Measurements from ENCODE around the gene SLCO4A1.

The SLCO4A1 gene

DNA sequence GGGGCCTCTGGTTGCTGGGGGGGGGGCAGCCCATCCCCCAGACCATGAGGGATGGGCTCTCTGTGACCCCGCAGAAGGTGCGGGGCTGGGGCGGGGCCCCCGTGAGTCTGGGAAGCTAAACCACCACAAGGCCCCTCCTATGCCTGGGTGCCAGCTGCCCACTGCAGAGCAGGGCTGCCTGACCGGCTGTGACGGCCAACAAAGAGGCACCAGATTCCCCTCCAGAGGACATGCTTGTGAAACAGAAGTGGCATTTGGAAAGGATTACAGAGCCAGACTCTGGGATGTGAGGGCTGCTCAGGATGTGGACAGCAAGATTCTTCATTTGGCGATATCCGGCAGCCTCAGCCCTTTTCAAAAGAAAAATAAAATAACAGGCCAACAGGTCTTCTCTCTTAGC is 49.9 kb downstream of the SLCO4A1 start:
- no peaks in the 10 kb centered on the region for H3K9me2 ChIP-seq (replicated peaks; ENCODE audit: control insufficient read depth, low read length)
- no peaks in the 10 kb centered on the region for H3K9me3 ChIP-seq (ENCODE audit: control insufficient read depth, insufficient read depth, low read length)
- H3K4me3 ChIP-seq (ENCODE audit: low read length): no peak overlapping the region
- H3K27ac ChIP-seq (ENCODE audit: low read depth, low read length): no peak overlapping the region
- H3K4me1 ChIP-seq (ENCODE audit: control insufficient read depth, low read length): no peaks in the 10 kb centered on the region
- no peaks in the 10 kb centered on the region for H4K20me1 ChIP-seq (ENCODE audit: control insufficient read depth, insufficient read depth, low read depth, low read length)
- no peaks in the 10 kb centered on the region for H3F3A ChIP-seq (ENCODE audit: control insufficient read depth, insufficient read depth)
- no peaks in the 10 kb centered on the region for H3K36me3 ChIP-seq (ENCODE audit: control insufficient read depth, low read length)
- H3K79me2 ChIP-seq (ENCODE audit: control insufficient read depth, low read length): no peaks in the 10 kb centered on the region
- H3K27me3 ChIP-seq (ENCODE audit: control insufficient read depth, low read length): no peaks in the 10 kb centered on the region
- TF ChIP-seq EZH2phosphoT487 (IDR thresholded peaks at IDR 0.05; ENCODE audit: borderline replicate concordance, low read length) (no peak), CTCF (IDR thresholded peaks at IDR 0.05; ENCODE audit: low read depth, low read length, poor library complexity, severe bottlenecking) (no peak)
- no peak overlapping the region for H3K4me2 ChIP-seq (ENCODE audit: low read length)

GRCh38 chr20:62692801-62693523 is 50.7 kb downstream of the SLCO4A1 start:
- Histone ChIP-seq H3K79me2 (ENCODE audit: control insufficient read depth, low read length) (no peaks in the 10 kb centered on the region), H4K20me1 (ENCODE audit: control insufficient read depth, insufficient read depth, low read depth, low read length) (no peaks in the 10 kb centered on the region), H3F3A (ENCODE audit: control insufficient read depth, insufficient read depth) (no peaks in the 10 kb centered on the region), H3K36me3 (ENCODE audit: control insufficient read depth, low read length) (no peaks in the 10 kb centered on the region), H3K27ac (ENCODE audit: low read depth, low read length) (no peak overlapping the region), H3K4me3 (ENCODE audit: low read length) (no peak overlapping the region), H3K27me3 (ENCODE audit: control insufficient read depth, low read length) (no peaks in the 10 kb centered on the region), H3K4me1 (ENCODE audit: control insufficient read depth, low read length) (no peaks in the 10 kb centered on the region), H3K9me2 (replicated peaks; ENCODE audit: control insufficient read depth, low read length) (no peaks in the 10 kb centered on the region), H3K4me2 (ENCODE audit: low read length) (no peak overlapping the region), H3K9me3 (ENCODE audit: control insufficient read depth, insufficient read depth, low read length) (no peaks in the 10 kb centered on the region)
- TF ChIP-seq CTCF (IDR thresholded peaks at IDR 0.05; ENCODE audit: low read depth, low read length, poor library complexity, severe bottlenecking) (no peak), EZH2phosphoT487 (IDR thresholded peaks at IDR 0.05; ENCODE audit: borderline replicate concordance, low read length) (no peak)

- Histone ChIP-seq H3K9me3 (ENCODE audit: control insufficient read depth, insufficient read depth, low read length) (no peaks in the 10 kb centered on the region), H3K4me1 (ENCODE audit: control insufficient read depth, low read length) (no peaks in the 10 kb centered on the region), H3K4me2 (ENCODE audit: low read length) (no peak overlapping the region), H3K27ac (ENCODE audit: low read depth, low read length) (no peak overlapping the region), H3K79me2 (ENCODE audit: control insufficient read depth, low read length) (no peaks in the 10 kb centered on the region), H3K9me2 (replicated peaks; ENCODE audit: control insufficient read depth, low read length) (no peaks in the 10 kb centered on the region), H3K27me3 (ENCODE audit: control insufficient read depth, low read length) (no peaks in the 10 kb centered on the region), H3F3A (ENCODE audit: control insufficient read depth, insufficient read depth) (no peaks in the 10 kb centered on the region), H3K36me3 (ENCODE audit: control insufficient read depth, low read length) (no peaks in the 10 kb centered on the region), H3K4me3 (ENCODE audit: low read length) (no peak overlapping the region), H4K20me1 (ENCODE audit: control insufficient read depth, insufficient read depth, low read depth, low read length) (no peaks in the 10 kb centered on the region)
- TF ChIP-seq EZH2phosphoT487 (IDR thresholded peaks at IDR 0.05; ENCODE audit: borderline replicate concordance, low read length) (no peak), CTCF (IDR thresholded peaks at IDR 0.05; ENCODE audit: low read depth, low read length, poor library complexity, severe bottlenecking) (no peak)
Observed at GRCh38 chr20:62693524-62693922, 51.2 kb downstream of the SLCO4A1 start.

Data from DOHH2 (cell line).